ENCODE results near the gene TRIM41.
A peak's percentile ranks its signal among the peaks of the same experiment; 100 is the strongest.
"Not testable (repeated sequence)": the region's sequence is repeated elsewhere in the genome, so short reads cannot be mapped to it uniquely, and the experiment has no call there.

Gene TRIM41

DNA sequence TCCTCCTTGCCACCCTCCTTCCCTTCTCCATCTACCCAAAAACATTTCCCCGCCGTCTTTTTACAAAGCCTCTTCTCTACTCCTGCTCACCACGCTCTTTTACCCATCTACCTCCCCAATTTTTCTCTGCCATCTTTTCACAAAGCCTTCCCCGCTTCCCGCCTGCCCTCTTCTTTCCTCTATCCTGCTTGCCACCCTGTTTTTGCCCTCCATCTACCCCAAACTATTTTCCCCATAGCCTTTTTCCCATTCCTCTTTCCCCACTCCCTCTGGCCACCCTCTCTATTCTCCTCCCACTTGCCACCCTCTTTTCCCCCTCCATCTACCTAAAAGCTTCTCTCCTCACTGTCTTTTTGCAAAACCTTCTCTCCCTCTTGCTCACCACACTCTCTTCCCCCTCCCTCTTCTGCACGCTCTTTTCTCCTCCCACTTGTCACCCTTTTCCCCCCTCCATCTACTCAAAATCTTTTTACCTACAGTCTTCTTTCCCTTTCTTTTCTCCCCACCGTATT is 57.2 kb downstream of the TRIM41 start:
- Histone ChIP-seq H3K9me2 (ENCODE audit: low read depth, low read length) (no peaks in the 10 kb centered on the region), H3K27ac (ENCODE audit: low read depth, low read length, poor library complexity, severe bottlenecking) (no peak overlapping the region), H3K9me3 (ENCODE audit: low read length) (no peaks in the 10 kb centered on the region), H3K36me3 (ENCODE audit: insufficient read depth, low read length) (no peaks in the 10 kb centered on the region), H4K20me1 (ENCODE audit: insufficient read depth, low read length) (no peaks in the 10 kb centered on the region), H3K27me3 (ENCODE audit: insufficient read depth, low read length) (no peaks in the 10 kb centered on the region; the same call in 1 of the 2 replicates), H3K4me1 (ENCODE audit: insufficient read depth, low read length, severe bottlenecking) (no peaks in the 10 kb centered on the region), H3K4me2 (ENCODE audit: low read length) (peak overlapping the region; percentile 61; the same call in 1 of the 2 replicates), H3K4me3 (ENCODE audit: low read depth, low read length, poor library complexity, severe bottlenecking) (peak overlapping the region; percentile 63), H3K79me2 (ENCODE audit: insufficient read depth, low read length) (no peaks in the 10 kb centered on the region), H3F3A (ENCODE audit: insufficient read depth, low read length) (no peaks in the 10 kb centered on the region), H2AFZ (ENCODE audit: low read length) (no peak overlapping the region), H3K9ac (ENCODE audit: low read length) (no peak overlapping the region; the same call in 1 of the 2 replicates)
- no peak for TF ChIP-seq EZH2 (IDR thresholded peaks at IDR 0.05; ENCODE audit: borderline replicate concordance, low read length)
- TF ChIP-seq, protein P1, sequence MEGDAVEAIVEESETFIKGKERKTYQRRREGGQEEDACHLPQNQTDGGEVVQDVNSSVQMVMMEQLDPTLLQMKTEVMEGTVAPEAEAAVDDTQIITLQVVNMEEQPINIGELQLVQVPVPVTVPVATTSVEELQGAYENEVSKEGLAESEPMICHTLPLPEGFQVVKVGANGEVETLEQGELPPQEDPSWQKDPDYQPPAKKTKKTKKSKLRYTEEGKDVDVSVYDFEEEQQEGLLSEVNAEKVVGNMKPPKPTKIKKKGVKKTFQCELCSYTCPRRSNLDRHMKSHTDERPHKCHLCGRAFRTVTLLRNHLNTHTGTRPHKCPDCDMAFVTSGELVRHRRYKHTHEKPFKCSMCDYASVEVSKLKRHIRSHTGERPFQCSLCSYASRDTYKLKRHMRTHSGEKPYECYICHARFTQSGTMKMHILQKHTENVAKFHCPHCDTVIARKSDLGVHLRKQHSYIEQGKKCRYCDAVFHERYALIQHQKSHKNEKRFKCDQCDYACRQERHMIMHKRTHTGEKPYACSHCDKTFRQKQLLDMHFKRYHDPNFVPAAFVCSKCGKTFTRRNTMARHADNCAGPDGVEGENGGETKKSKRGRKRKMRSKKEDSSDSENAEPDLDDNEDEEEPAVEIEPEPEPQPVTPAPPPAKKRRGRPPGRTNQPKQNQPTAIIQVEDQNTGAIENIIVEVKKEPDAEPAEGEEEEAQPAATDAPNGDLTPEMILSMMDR (IDR thresholded peaks at IDR 0.05; ENCODE audit: low read length) = no peak

DNA sequence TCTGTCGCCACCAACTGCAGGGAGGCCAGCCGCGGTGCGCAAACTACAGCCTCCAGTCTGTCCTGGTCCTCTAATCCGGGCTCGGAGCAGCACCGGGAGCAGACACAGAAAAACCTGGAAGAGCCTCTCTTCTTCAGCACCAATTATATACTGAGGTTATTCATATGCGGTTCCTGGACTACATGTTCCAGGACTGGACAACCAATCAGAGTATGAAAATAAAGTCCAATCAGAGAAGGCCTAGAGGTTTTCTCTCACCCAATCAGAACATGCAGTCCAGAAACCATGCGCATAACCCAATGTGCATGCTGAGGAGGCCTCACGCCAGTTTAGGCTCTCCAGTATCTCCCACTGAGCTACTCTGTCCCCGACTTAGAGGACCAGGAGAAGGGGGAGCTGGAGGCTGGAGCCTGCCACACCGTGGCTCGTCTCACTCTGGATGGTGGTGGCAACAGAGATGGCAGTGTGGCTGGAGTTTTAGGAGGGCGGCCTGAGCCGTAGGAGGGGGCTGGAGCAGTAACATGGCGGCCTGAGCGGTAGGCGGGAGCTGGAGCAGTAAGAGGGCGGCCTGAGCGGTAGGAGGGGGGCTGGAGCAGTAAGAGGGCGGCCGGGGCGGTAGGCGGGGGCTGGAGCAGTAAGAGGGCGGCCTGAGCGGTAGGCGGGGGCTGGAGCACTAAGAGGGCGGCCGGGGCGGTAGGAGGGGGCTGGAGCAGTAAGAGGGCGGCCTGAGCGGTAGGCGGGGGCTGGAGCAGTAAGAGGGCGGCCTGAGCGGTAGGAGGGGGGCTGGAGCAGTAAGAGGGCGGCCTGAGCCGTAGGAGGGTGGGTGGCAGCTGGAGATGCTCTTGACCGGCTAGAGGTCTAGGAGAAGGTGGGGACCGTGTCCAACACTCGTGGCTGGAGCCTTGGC is 58.2 kb downstream of the TRIM41 start:
- Histone ChIP-seq H3K4me3 (ENCODE audit: low read depth, low read length, poor library complexity, severe bottlenecking) (peak overlapping the region; percentile 63), H3K4me2 (ENCODE audit: low read length) (peak overlapping the region; percentile 61), H3K9ac (ENCODE audit: low read length) (peak overlapping the region; percentile 62; the same call in 1 of the 2 replicates), H3F3A (ENCODE audit: insufficient read depth, low read length) (no peaks in the 10 kb centered on the region), H3K27me3 (ENCODE audit: insufficient read depth, low read length) (no peaks in the 10 kb centered on the region; the same call in 1 of the 2 replicates), H3K4me1 (ENCODE audit: insufficient read depth, low read length, severe bottlenecking) (no peaks in the 10 kb centered on the region), H3K9me3 (ENCODE audit: low read length) (no peaks in the 10 kb centered on the region), H2AFZ (ENCODE audit: low read length) (no peak overlapping the region), H3K36me3 (ENCODE audit: insufficient read depth, low read length) (no peaks in the 10 kb centered on the region), H3K27ac (ENCODE audit: low read depth, low read length, poor library complexity, severe bottlenecking) (peak overlapping the region; percentile 52), H3K79me2 (ENCODE audit: insufficient read depth, low read length) (no peaks in the 10 kb centered on the region), H3K9me2 (ENCODE audit: low read depth, low read length) (no peaks in the 10 kb centered on the region), H4K20me1 (ENCODE audit: insufficient read depth, low read length) (no peaks in the 10 kb centered on the region)
- no peak for TF ChIP-seq EZH2 (IDR thresholded peaks at IDR 0.05; ENCODE audit: borderline replicate concordance, low read length)
- TF ChIP-seq, protein P1 (IDR thresholded peaks at IDR 0.05; ENCODE audit: low read length) = no peak

DNA sequence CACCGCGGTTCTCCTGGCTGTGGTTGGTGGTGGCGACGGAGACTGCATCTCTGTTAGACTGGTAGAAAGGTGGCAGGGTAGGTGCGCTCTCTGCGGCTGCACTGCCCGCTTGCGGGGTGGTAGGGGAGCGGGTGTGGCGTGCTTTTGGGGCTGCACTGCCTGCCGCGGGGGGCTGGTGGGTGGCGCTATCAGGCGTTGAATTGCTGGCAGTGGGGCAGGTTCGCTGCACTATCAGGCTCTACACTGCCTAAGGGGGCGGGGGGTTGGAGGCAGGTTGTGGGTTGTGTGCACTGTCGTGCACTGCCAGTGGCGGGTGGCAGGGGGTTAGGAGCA is 58.9 kb downstream of the TRIM41 start:
- peak overlapping the region; percentile 39; the same call in 1 of the 2 replicates for H3K9ac ChIP-seq (ENCODE audit: low read length)
- H3K27me3 ChIP-seq (ENCODE audit: insufficient read depth, low read length) = no peaks in the 10 kb centered on the region; the same call in 1 of the 2 replicates
- H3K36me3 ChIP-seq (ENCODE audit: insufficient read depth, low read length) = no peaks in the 10 kb centered on the region
- H2AFZ ChIP-seq (ENCODE audit: low read length) = no peak overlapping the region
- H3K4me3 ChIP-seq (ENCODE audit: low read depth, low read length, poor library complexity, severe bottlenecking) = peak overlapping the region; percentile 63
- H3F3A ChIP-seq (ENCODE audit: insufficient read depth, low read length) = no peaks in the 10 kb centered on the region
- no peak overlapping the region for H3K27ac ChIP-seq (ENCODE audit: low read depth, low read length, poor library complexity, severe bottlenecking)
- no peaks in the 10 kb centered on the region for H3K9me3 ChIP-seq (ENCODE audit: low read length)
- H3K4me1 ChIP-seq (ENCODE audit: insufficient read depth, low read length, severe bottlenecking) = peaks cover 5% of the 10 kb centered on the region
- peak overlapping the region; percentile 61; the same call in 1 of the 2 replicates for H3K4me2 ChIP-seq (ENCODE audit: low read length)
- TF ChIP-seq, protein P1 (IDR thresholded peaks at IDR 0.05; ENCODE audit: low read length) = no peak
- no peak for TF ChIP-seq EZH2 (IDR thresholded peaks at IDR 0.05; ENCODE audit: borderline replicate concordance, low read length)
- H3K9me2 ChIP-seq (ENCODE audit: low read depth, low read length) = no peaks in the 10 kb centered on the region
- no peaks in the 10 kb centered on the region for H3K79me2 ChIP-seq (ENCODE audit: insufficient read depth, low read length)
- H4K20me1 ChIP-seq (ENCODE audit: insufficient read depth, low read length) = no peaks in the 10 kb centered on the region

DNA sequence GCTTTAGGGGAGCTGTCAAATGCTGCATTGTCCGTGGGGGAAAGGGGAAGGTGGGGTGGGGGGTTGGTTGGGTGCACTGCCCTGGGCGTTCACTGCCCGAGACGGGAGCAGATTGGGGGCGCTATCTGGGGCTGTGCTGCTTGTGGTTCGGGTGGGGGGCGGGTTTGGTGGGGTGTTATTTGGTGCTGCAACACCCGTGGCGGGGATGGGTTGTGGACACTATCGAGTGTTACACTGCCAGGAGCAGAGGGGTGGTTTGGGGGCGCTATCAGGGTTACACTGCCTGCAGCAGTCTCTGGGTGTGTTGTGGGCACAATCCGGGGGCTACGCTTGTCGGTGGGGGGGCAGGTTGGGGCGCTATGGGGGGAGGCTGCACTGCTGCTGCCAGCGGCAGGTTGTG is 59.3 kb downstream of the TRIM41 start:
- not testable (repeated sequence) for H3K9me3 ChIP-seq (ENCODE audit: low read length); H3K9me2 ChIP-seq (ENCODE audit: low read depth, low read length); H3K27ac ChIP-seq (ENCODE audit: low read depth, low read length, poor library complexity, severe bottlenecking); H2AFZ ChIP-seq (ENCODE audit: low read length); H3K36me3 ChIP-seq (ENCODE audit: insufficient read depth, low read length); H4K20me1 ChIP-seq (ENCODE audit: insufficient read depth, low read length); H3F3A ChIP-seq (ENCODE audit: insufficient read depth, low read length); H3K9ac ChIP-seq (ENCODE audit: low read length); H3K79me2 ChIP-seq (ENCODE audit: insufficient read depth, low read length); H3K4me1 ChIP-seq (ENCODE audit: insufficient read depth, low read length, severe bottlenecking); H3K27me3 ChIP-seq (ENCODE audit: insufficient read depth, low read length)
- Histone ChIP-seq H3K4me2 (ENCODE audit: low read length) (peak overlapping the region; percentile 61; the same call in 1 of the 2 replicates), H3K4me3 (ENCODE audit: low read depth, low read length, poor library complexity, severe bottlenecking) (peak overlapping the region; percentile 63)

All from OCI-LY1 (cell line).